NCI-H774 (cell line): ENCODE results near the gene PREB.

Source experiments
- DNase-seq: peaks from one replicate; lab custom pipeline; 2025; lab: John Stamatoyannopoulos, UW

Gene PREB

DNA sequence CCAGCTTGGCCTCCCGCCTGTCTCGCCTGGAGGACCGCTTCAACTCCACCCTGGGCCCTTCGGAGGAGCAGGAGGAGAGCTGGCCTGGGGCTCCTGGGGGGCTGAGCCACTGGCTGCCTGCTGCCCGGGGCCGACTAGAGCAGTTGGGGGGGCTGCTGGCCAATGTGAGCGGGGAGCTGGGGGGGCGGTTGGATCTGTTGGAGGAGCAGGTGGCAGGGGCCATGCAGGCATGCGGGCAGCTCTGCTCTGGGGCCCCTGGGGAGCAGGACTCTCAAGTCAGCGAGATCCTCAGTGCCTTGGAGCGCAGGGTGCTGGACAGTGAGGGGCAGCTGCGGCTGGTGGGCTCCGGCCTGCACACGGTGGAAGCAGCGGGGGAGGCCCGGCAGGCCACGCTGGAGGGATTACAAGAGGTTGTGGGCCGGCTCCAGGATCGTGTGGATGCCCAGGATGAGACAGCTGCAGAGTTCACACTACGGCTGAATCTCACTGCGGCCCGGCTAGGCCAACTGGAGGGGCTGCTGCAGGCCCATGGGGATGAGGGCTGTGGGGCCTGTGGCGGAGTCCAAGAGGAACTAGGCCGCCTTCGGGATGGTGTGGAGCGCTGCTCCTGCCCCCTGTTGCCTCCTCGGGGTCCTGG lies 51.5 kb downstream of the PREB start:
- DNase-seq = no peak

DNA sequence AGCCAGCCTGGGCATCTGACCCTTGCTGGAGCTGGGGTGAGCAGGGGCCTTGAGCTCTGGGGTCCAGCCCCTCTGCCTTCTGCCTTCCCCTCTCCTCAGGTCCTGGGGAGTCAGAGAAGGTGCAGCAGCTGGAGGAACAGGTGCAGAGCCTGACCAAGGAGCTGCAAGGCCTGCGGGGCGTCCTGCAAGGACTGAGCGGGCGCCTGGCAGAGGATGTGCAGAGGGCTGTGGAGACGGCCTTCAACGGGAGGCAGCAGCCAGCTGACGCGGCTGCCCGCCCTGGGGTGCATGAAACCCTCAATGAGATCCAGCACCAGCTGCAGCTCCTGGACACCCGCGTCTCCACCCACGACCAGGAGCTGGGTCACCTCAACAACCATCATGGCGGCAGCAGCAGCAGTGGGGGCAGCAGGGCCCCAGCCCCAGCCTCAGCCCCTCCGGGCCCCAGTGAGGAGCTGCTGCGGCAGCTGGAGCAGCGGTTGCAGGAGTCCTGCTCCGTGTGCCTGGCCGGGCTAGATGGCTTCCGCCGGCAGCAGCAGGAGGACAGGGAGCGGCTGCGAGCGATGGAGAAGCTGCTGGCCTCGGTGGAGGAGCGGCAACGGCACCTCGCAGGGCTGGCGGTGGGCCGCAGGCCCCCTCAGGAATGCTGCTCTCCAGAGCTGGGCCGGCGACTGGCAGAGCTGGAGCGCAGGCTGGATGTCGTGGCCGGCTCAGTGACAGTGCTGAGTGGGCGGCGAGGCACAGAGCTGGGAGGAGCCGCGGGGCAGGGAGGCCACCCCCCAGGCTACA lies 52.3 kb downstream of the PREB start:
- DNase-seq = no peak
